H9 (cell line): Measurements from ENCODE around the gene TARM1. TPM values are rescaled to one million over a fixed set of nuclear protein-coding genes. Genes with fewer than 3 reads are reported as not detected.

Source experiments
- DNase-seq: peaks from one replicate; pipeline ENCODE4 v3.0.0-alpha.2; 2017
- H2AFZ ChIP-seq: one replicate; pipeline ENCODE4 v1.6.1; 2013; ENCODE audit warnings: mild to moderate bottlenecking, low read length, control low read depth, moderate library complexity
- H2AK5ac ChIP-seq: 2 replicates; pipeline ENCODE4 v1.6.1; 2013; ENCODE audit warnings: low read length, control low read depth, mixed read lengths; ENCODE audit not compliant: insufficient read length
- H2BK120ac ChIP-seq: one replicate; pipeline ENCODE4 v1.6.1; 2013; ENCODE audit warnings: low read depth, mild to moderate bottlenecking, low read length, control low read depth, inconsistent platforms; ENCODE audit not compliant: poor library complexity, severe bottlenecking
- H2BK12ac ChIP-seq: 2 replicates; pipeline ENCODE4 v1.6.1; 2013; ENCODE audit warnings: low read length, control low read depth, mixed read lengths, low read depth; ENCODE audit not compliant: insufficient read length
- H2BK15ac ChIP-seq: 2 replicates; pipeline ENCODE4 v1.6.1; 2013; ENCODE audit warnings: low read depth, low read length, control low read depth
- H2BK20ac ChIP-seq: one replicate; pipeline ENCODE4 v1.6.1; 2013; ENCODE audit warnings: low read depth, mild to moderate bottlenecking, low read length, control low read depth, inconsistent platforms; ENCODE audit not compliant: poor library complexity, severe bottlenecking
- H2BK5ac ChIP-seq: 2 replicates; pipeline ENCODE4 v1.6.1; 2013; ENCODE audit warnings: low read length, control low read depth, mixed read lengths; ENCODE audit not compliant: insufficient read length
- H3K14ac ChIP-seq: 2 replicates; pipeline ENCODE4 v1.6.1; 2013; ENCODE audit warnings: low read length, control low read depth; ENCODE audit not compliant: insufficient read depth
- H3K18ac ChIP-seq: 2 replicates; pipeline ENCODE4 v1.6.1; 2013; ENCODE audit warnings: low read depth, mild to moderate bottlenecking, mixed read lengths, low read length, control low read depth; ENCODE audit not compliant: insufficient read length
- H3K23ac ChIP-seq: 2 replicates; pipeline ENCODE4 v1.6.1; 2013; ENCODE audit warnings: low read length, control low read depth, mixed read lengths, low read depth; ENCODE audit not compliant: insufficient read length
- H3K23me2 ChIP-seq: 2 replicates; pipeline ENCODE4 v1.6.1; 2013; ENCODE audit warnings: low read depth, mild to moderate bottlenecking, mixed read lengths, low read length, control low read depth; ENCODE audit not compliant: insufficient read length, poor library complexity, severe bottlenecking
- H3K27ac ChIP-seq: 2 replicates; pipeline ENCODE4 v1.5.1; 2013; ENCODE audit warnings: low read length, control low read depth, mixed read lengths, low read depth; ENCODE audit not compliant: insufficient read length
- H3K27me3 ChIP-seq: 2 replicates; pipeline ENCODE4 v1.6.1; 2013; ENCODE audit warnings: low read length, control low read depth, inconsistent platforms; ENCODE audit not compliant: insufficient read depth
- H3K4ac ChIP-seq: 2 replicates; pipeline ENCODE4 v1.6.1; 2013; ENCODE audit warnings: low read depth, mild to moderate bottlenecking, control low read depth, inconsistent platforms, low read length, moderate library complexity
- H3K4me1 ChIP-seq: 2 replicates; pipeline ENCODE4 v1.6.1; 2013; ENCODE audit warnings: low read length, control low read depth, inconsistent platforms; ENCODE audit not compliant: insufficient read depth
- H3K4me2 ChIP-seq: 2 replicates; pipeline ENCODE4 v1.6.1; 2013; ENCODE audit warnings: low read length, control low read depth, mixed read lengths; ENCODE audit not compliant: insufficient read length, insufficient read depth
- H3K56ac ChIP-seq: 2 replicates; pipeline ENCODE4 v1.6.1; 2013; ENCODE audit warnings: low read depth, mild to moderate bottlenecking, mixed read lengths, low read length, control low read depth; ENCODE audit not compliant: insufficient read length
- H3K79me1 ChIP-seq: 2 replicates; pipeline ENCODE4 v1.6.1; 2013; ENCODE audit warnings: low read depth, mild to moderate bottlenecking, moderate library complexity, low read length, control low read depth, inconsistent platforms; ENCODE audit not compliant: insufficient read depth, poor library complexity, severe bottlenecking
- H3K79me2 ChIP-seq: 2 replicates; pipeline ENCODE4 v1.6.1; 2013; ENCODE audit warnings: low read length, control low read depth, inconsistent platforms; ENCODE audit not compliant: insufficient read depth
- H3K9ac ChIP-seq: 2 replicates; pipeline ENCODE4 v1.6.1; 2013; ENCODE audit warnings: low read length, control low read depth, mixed read lengths; ENCODE audit not compliant: insufficient read length; ENCODE audit errors: extremely low read depth
- H3K9me3 ChIP-seq: one replicate; pipeline ENCODE4 v1.6.1; 2013; ENCODE audit warnings: low read depth, low read length, inconsistent platforms; ENCODE audit not compliant: control insufficient read depth
- H3T11ph ChIP-seq: one replicate; pipeline ENCODE4 v1.6.1; 2013; ENCODE audit warnings: mild to moderate bottlenecking, low read length, control low read depth, inconsistent platforms
- H4K20me1 ChIP-seq: one replicate; pipeline ENCODE4 v1.6.1; 2013; ENCODE audit not compliant: control insufficient read depth, insufficient read length, insufficient read depth
- H4K5ac ChIP-seq: 2 replicates; pipeline ENCODE4 v1.6.1; 2013; ENCODE audit warnings: low read depth, mild to moderate bottlenecking, mixed read lengths, low read length, control low read depth; ENCODE audit not compliant: insufficient read length
- H4K8ac ChIP-seq: replicated peaks from 2 replicates; pipeline ENCODE4 v1.6.1; 2013; ENCODE audit warnings: low read length, control low read depth, mixed read lengths, low read depth; ENCODE audit not compliant: insufficient read length
- H4K91ac ChIP-seq: 2 replicates; pipeline ENCODE4 v1.6.1; 2013; ENCODE audit warnings: low read depth, mild to moderate bottlenecking, moderate library complexity, mixed read lengths, low read length, control low read depth; ENCODE audit not compliant: insufficient read length
- H3K27ac Mint-ChIP-seq, 3 experiments: 2 replicates in 2 of 3; 3 replicates in 1 of 3; pipeline ENCODE4 v1.8.0; 2020 to 2021; ENCODE audit warnings: mixed read lengths in 3 of 3, mild to moderate bottlenecking in 1 of 3, moderate library complexity in 1 of 3
- H3K27me3 Mint-ChIP-seq: 2 replicates; pipeline ENCODE4 v1.8.0; 2021; ENCODE audit warnings: low read depth, mild to moderate bottlenecking, moderate library complexity, mixed read lengths
- H3K36me3 Mint-ChIP-seq, 3 experiments: 2 replicates in 2 of 3; 3 replicates in 1 of 3; pipeline ENCODE4 v1.8.0; 2020 to 2021; ENCODE audit warnings: low read depth in 3 of 3, mixed read lengths in 3 of 3; ENCODE audit not compliant: insufficient read depth in 1 of 3
- H3K4me1 Mint-ChIP-seq, 2 experiments: 2 replicates each; pipeline ENCODE4 v1.8.0; 2020; ENCODE audit warnings: mixed read lengths in 2 of 2
- H3K4me3 Mint-ChIP-seq, 2 experiments: 2 replicates in 1 of 2; 3 replicates in 1 of 2; pipeline ENCODE4 v1.8.0; 2020 to 2021; ENCODE audit warnings: mild to moderate bottlenecking in 2 of 2, mixed read lengths in 2 of 2, moderate library complexity in 1 of 2
- H3K9me3 Mint-ChIP-seq, 2 experiments: 2 replicates in 1 of 2; 3 replicates in 1 of 2; pipeline ENCODE4 v1.8.0; 2020; ENCODE audit warnings: mild to moderate bottlenecking in 2 of 2, mixed read lengths in 2 of 2, moderate library complexity in 1 of 2
- CTCF ChIP-seq: fragments of 200-600 bp; sonication (generic); conservative IDR thresholded peaks from 3 replicates; pipeline ENCODE4 v1.8.0; 2021; ENCODE audit warnings: antibody characterized with exemption, mild to moderate bottlenecking
- WGBS: extraction: QIAGEN DNeasy Blood & Tissue Kit; methylation state at CpG from one replicate; pipeline ENCODE4 v1.1.7; 2013; ENCODE audit warnings: missing lambda C conversion rate, low lambda C conversion rate, mixed read lengths; ENCODE audit not compliant: insufficient read length; ENCODE audit errors: extremely low coverage; 5-methylcytosine and 5-hydroxymethylcytosine counted together
- total RNA-seq: library from RNA; stranded (reverse); gene quantifications from 2 replicates; pipeline ENCODE4 v1.2.1, GENCODE V29; 2021

The TARM1 gene
- total RNA-seq, 1 experiment from 2014 or later, result not detected

- Histone ChIP-seq H3K23ac (no peak overlapping the region), H4K8ac (no peak overlapping the region)
Observed at GRCh38 chr19:54095136-54095858, 14.1 kb upstream of the TARM1 start.

More at GRCh38 chr19:54095136-54095858, 14.1 kb upstream of the TARM1 start:
- Histone ChIP-seq H2AFZ (no peak overlapping the region), H3K79me2 (no peaks in the 10 kb centered on the region), H3K18ac (peak overlapping the region; percentile 33), H3K4ac (no peak overlapping the region), H2BK15ac (no peak overlapping the region), H3K56ac (no peak overlapping the region), H2BK12ac (no peak overlapping the region), H2BK20ac (no peak overlapping the region), H2BK120ac (no peak overlapping the region), H3K14ac (0 out of 2 replicates have a peak overlapping the region, but pooled peaks have one; percentile 31), H3K9me3 (no peaks in the 10 kb centered on the region), H3K23me2 (peaks cover 4% of the 10 kb centered on the region), H4K5ac (no peak overlapping the region), H2AK5ac (no peak overlapping the region), H3T11ph (no peak overlapping the region), H3K4me2 (peak overlapping the region; percentile 57), H3K79me1 (no peaks in the 10 kb centered on the region), H3K9ac (no peak overlapping the region), H4K91ac (no peak overlapping the region), H4K20me1 (no peaks in the 10 kb centered on the region), H3K27ac (no peak overlapping the region), H2BK5ac (no peak overlapping the region), H3K4me1 (no peaks in the 10 kb centered on the region), H3K27me3 (no peaks in the 10 kb centered on the region; the same call in 1 of the 2 replicates)
- Mint-ChIP-seq H3K4me1 (peaks cover 6 to 18% of the 10 kb centered on the region in 2 experiments), H3K27ac (no peak overlapping the region), H3K9me3 (peaks cover 4 to 6% of the 10 kb centered on the region in 2 experiments), H3K27me3 (peaks cover 38% of the 10 kb centered on the region), H3K4me3 (peak overlapping the region; percentile 52 to 85), H3K36me3 (peaks cover 0 to 2% (median 0%) of the 10 kb centered on the region in 3 experiments; a peak in 2 of 7 replicates)
- TF ChIP-seq CTCF, result no peak
- DNase-seq, result no peak
- WGBS, result no CpG with 5 or more reads among the region's 22 CpGs
